Measurements from ENCODE around the gene GABRA5. TPM values are rescaled to one million over a fixed set of nuclear protein-coding genes. Genes with fewer than 3 reads are reported as not detected.

The GABRA5 gene
- total and polyA plus RNA-seq, 2 experiments from 2014 or later: 11.5 to 25.9 TPM

DNA sequence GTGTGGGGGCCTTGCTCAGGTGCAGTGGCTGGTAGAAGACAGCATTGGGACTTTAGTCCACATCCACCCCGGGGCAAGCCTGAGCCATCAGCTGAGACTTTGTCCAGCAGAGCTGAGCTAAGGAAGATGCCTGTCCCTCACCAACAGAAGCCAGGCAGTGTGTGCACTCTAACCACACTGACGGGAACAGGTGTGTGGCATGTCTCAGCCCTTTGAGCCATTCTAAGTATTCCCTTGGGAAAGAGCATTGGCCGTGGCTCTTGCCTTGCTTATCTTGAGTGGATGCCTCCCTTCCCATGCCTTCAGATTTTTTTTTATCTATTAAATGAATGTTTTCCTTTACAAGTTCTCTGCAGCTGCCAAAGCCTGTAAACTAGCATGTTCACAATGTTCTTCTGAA is 3.5 kb downstream of the GABRA5 start:
- Histone ChIP-seq H3K4me1 (ENCODE audit: insufficient read depth) (peaks cover 18% of the 10 kb centered on the region), H3K27ac (ENCODE audit: low read depth) (no peak overlapping the region), H3K4me2 (no peak overlapping the region), H3K4me3 (no peak overlapping the region), H3F3A (replicated peaks; ENCODE audit: low read depth) (no peaks in the 10 kb centered on the region), H3K79me2 (replicated peaks; ENCODE audit: insufficient read depth) (no peaks in the 10 kb centered on the region), H3K9me2 (ENCODE audit: insufficient read depth) (no peaks in the 10 kb centered on the region), H3K36me3 (ENCODE audit: insufficient read depth) (no peaks in the 10 kb centered on the region), H3K27me3 (ENCODE audit: insufficient read depth) (peaks cover 42% of the 10 kb centered on the region), H4K20me1 (replicated peaks; ENCODE audit: insufficient read depth) (no peaks in the 10 kb centered on the region), H2AFZ (no peak overlapping the region)
- Mint-ChIP-seq H3K9me3 (no peaks in the 10 kb centered on the region), H3K36me3 (ENCODE audit: low read depth) (0 out of 3 replicates have a peak, but pooled peaks cover 3% of the 10 kb centered on the region), H3K27ac (no peak overlapping the region), H3K4me3 (no peak overlapping the region), H3K4me1 (peaks cover 24% of the 10 kb centered on the region), H3K27me3 (ENCODE audit: insufficient read depth, low read depth, poor library complexity) (peaks cover 16% of the 10 kb centered on the region)
- TF ChIP-seq NANOG (IDR thresholded peaks at IDR 0.05; ENCODE audit: borderline replicate concordance) (no peak), EZH2 (IDR thresholded peaks at IDR 0.05; ENCODE audit: low read depth, unreplicated experiment) (no peak), CTCF (conservative IDR thresholded peaks at IDR 0.05; ENCODE audit: low read depth in 2 of 2) (no peak), JUNB (IDR thresholded peaks at IDR 0.05; ENCODE audit: unreplicated experiment) (no peak), POLR2AphosphoS5 (IDR thresholded peaks at IDR 0.05; ENCODE audit: low read depth) (no peak), STAT1 (IDR thresholded peaks at IDR 0.05; ENCODE audit: unreplicated experiment) (no peak), EZH2phosphoT487 (IDR thresholded peaks at IDR 0.05; ENCODE audit: unreplicated experiment) (no peak), ZNF114 (CRISPR knock-in tag; IDR thresholded peaks at IDR 0.05) (no peak), CREB1 (CRISPR knock-in tag; IDR thresholded peaks at IDR 0.05; ENCODE audit: low read depth) (no peak), ZNF331 (CRISPR knock-in tag; IDR thresholded peaks at IDR 0.05; ENCODE audit: low read depth) (no peak)
- TF ChIP-seq, protein P1, sequence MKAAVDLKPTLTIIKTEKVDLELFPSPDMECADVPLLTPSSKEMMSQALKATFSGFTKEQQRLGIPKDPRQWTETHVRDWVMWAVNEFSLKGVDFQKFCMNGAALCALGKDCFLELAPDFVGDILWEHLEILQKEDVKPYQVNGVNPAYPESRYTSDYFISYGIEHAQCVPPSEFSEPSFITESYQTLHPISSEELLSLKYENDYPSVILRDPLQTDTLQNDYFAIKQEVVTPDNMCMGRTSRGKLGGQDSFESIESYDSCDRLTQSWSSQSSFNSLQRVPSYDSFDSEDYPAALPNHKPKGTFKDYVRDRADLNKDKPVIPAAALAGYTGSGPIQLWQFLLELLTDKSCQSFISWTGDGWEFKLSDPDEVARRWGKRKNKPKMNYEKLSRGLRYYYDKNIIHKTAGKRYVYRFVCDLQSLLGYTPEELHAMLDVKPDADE (IDR thresholded peaks at IDR 0.05): no peak
- TF ChIP-seq, protein P2, sequence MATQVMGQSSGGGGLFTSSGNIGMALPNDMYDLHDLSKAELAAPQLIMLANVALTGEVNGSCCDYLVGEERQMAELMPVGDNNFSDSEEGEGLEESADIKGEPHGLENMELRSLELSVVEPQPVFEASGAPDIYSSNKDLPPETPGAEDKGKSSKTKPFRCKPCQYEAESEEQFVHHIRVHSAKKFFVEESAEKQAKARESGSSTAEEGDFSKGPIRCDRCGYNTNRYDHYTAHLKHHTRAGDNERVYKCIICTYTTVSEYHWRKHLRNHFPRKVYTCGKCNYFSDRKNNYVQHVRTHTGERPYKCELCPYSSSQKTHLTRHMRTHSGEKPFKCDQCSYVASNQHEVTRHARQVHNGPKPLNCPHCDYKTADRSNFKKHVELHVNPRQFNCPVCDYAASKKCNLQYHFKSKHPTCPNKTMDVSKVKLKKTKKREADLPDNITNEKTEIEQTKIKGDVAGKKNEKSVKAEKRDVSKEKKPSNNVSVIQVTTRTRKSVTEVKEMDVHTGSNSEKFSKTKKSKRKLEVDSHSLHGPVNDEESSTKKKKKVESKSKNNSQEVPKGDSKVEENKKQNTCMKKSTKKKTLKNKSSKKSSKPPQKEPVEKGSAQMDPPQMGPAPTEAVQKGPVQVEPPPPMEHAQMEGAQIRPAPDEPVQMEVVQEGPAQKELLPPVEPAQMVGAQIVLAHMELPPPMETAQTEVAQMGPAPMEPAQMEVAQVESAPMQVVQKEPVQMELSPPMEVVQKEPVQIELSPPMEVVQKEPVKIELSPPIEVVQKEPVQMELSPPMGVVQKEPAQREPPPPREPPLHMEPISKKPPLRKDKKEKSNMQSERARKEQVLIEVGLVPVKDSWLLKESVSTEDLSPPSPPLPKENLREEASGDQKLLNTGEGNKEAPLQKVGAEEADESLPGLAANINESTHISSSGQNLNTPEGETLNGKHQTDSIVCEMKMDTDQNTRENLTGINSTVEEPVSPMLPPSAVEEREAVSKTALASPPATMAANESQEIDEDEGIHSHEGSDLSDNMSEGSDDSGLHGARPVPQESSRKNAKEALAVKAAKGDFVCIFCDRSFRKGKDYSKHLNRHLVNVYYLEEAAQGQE (IDR thresholded peaks at IDR 0.05; ENCODE audit: unreplicated experiment): no peak
- TF ChIP-seq, protein P3, sequence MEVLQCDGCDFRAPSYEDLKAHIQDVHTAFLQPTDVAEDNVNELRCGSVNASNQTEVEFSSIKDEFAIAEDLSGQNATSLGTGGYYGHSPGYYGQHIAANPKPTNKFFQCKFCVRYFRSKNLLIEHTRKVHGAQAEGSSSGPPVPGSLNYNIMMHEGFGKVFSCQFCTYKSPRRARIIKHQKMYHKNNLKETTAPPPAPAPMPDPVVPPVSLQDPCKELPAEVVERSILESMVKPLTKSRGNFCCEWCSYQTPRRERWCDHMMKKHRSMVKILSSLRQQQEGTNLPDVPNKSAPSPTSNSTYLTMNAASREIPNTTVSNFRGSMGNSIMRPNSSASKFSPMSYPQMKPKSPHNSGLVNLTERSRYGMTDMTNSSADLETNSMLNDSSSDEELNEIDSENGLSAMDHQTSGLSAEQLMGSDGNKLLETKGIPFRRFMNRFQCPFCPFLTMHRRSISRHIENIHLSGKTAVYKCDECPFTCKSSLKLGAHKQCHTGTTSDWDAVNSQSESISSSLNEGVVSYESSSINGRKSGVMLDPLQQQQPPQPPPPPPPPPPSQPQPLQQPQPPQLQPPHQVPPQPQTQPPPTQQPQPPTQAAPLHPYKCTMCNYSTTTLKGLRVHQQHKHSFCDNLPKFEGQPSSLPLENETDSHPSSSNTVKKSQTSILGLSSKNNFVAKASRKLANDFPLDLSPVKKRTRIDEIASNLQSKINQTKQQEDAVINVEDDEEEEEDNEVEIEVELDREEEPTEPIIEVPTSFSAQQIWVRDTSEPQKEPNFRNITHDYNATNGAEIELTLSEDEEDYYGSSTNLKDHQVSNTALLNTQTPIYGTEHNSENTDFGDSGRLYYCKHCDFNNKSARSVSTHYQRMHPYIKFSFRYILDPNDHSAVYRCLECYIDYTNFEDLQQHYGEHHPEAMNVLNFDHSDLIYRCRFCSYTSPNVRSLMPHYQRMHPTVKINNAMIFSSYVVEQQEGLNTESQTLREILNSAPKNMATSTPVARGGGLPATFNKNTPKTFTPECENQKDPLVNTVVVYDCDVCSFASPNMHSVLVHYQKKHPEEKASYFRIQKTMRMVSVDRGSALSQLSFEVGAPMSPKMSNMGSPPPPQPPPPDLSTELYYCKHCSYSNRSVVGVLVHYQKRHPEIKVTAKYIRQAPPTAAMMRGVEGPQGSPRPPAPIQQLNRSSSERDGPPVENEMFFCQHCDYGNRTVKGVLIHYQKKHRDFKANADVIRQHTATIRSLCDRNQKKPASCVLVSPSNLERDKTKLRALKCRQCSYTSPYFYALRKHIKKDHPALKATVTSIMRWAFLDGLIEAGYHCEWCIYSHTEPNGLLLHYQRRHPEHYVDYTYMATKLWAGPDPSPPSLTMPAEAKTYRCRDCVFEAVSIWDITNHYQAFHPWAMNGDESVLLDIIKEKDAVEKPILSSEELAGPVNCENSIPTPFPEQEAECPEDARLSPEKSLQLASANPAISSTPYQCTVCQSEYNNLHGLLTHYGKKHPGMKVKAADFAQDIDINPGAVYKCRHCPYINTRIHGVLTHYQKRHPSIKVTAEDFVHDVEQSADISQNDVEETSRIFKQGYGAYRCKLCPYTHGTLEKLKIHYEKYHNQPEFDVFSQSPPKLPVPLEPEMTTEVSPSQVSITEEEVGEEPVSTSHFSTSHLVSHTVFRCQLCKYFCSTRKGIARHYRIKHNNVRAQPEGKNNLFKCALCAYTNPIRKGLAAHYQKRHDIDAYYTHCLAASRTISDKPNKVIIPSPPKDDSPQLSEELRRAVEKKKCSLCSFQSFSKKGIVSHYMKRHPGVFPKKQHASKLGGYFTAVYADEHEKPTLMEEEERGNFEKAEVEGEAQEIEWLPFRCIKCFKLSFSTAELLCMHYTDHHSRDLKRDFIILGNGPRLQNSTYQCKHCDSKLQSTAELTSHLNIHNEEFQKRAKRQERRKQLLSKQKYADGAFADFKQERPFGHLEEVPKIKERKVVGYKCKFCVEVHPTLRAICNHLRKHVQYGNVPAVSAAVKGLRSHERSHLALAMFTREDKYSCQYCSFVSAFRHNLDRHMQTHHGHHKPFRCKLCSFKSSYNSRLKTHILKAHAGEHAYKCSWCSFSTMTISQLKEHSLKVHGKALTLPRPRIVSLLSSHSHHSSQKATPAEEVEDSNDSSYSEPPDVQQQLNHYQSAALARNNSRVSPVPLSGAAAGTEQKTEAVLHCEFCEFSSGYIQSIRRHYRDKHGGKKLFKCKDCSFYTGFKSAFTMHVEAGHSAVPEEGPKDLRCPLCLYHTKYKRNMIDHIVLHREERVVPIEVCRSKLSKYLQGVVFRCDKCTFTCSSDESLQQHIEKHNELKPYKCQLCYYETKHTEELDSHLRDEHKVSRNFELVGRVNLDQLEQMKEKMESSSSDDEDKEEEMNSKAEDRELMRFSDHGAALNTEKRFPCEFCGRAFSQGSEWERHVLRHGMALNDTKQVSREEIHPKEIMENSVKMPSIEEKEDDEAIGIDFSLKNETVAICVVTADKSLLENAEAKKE (CRISPR knock-in tag; IDR thresholded peaks at IDR 0.05): no peak
- DNase-seq (ENCODE audit: low spot score) (no peak), ATAC-seq (no peak)

Measured in GM23338 (cell line).